HL-60 (cell line): Measurements from ENCODE around the gene TBC1D21.

Experiments used
- CTCF ChIP-seq: IDR thresholded peaks from one replicate; pipeline ENCODE4 v1.5.1; 2011; ENCODE audit warnings: low read length, control low read depth, inconsistent platforms; ENCODE audit not compliant: insufficient read depth
- GABPA ChIP-seq: IDR thresholded peaks from 2 replicates; pipeline ENCODE4 v1.6.1; 2012; ENCODE audit warnings: low read depth
- POLR2AphosphoS5 ChIP-seq: IDR thresholded peaks from 2 replicates; pipeline ENCODE4 v1.6.1; 2012; ENCODE audit warnings: low read depth
- REST ChIP-seq: IDR thresholded peaks from 2 replicates; pipeline ENCODE4 v1.6.1; 2012; ENCODE audit warnings: low read depth; ENCODE audit not compliant: insufficient replicate concordance
- SPI1 ChIP-seq: IDR thresholded peaks from 2 replicates; pipeline ENCODE4 v1.6.1; 2012; ENCODE audit warnings: low read depth, mild to moderate bottlenecking, borderline replicate concordance

- no peak for TF ChIP-seq CTCF
- TF ChIP-seq REST: no peak
- no peak for TF ChIP-seq POLR2AphosphoS5
- no peak for TF ChIP-seq GABPA
- no peak for TF ChIP-seq SPI1
Observed at GRCh38 chr15:73923156-73923487, 49.8 kb downstream of the TBC1D21 start.
